HepG2 (cell line): ENCODE data around the gene TPCN2. TPM values are rescaled to one million over a fixed set of nuclear protein-coding genes. Genes with fewer than 3 reads are reported as not detected.

Source experiments
- ARID5B ChIP-seq: IDR thresholded peaks from 2 replicates; pipeline ENCODE4 v1.4.0; 2020; ENCODE audit warnings: mild to moderate bottlenecking, missing genetic modification reagents
- CCAR2 ChIP-seq: fragments of 200-400 bp; formaldehyde crosslinking; optimal IDR thresholded peaks from 2 replicates; pipeline ENCODE3; 2018; ENCODE audit warnings: low read depth, mild to moderate bottlenecking, low read length, moderate library complexity
- EP300 ChIP-seq, 3 experiments: sonication (generic) in 1 of 3; formaldehyde crosslinking in 1 of 3; IDR thresholded peaks; 2 replicates each; pipeline versions ENCODE4 v1.5.1 to v1.6.1; 2011 to 2020; ENCODE audit warnings: low read depth in 2 of 3, low read length in 2 of 3, borderline replicate concordance in 1 of 3, improper control_type of control experiment in 1 of 3, mild to moderate bottlenecking in 1 of 3, missing genetic modification reagents in 1 of 3, moderate library complexity in 1 of 3
- FOXK1 ChIP-seq: sonication (generic); formaldehyde crosslinking; IDR thresholded peaks from 2 replicates; pipeline ENCODE4 v1.4.0; 2020; ENCODE audit warnings: low read depth, missing genetic modification reagents, borderline replicate concordance
- FOXO1 ChIP-seq: sonication (generic); formaldehyde crosslinking; IDR thresholded peaks from 2 replicates; pipeline ENCODE4 v1.4.0; 2020; ENCODE audit warnings: missing genetic modification reagents
- KDM3A ChIP-seq: IDR thresholded peaks from 2 replicates; pipeline ENCODE4 v1.6.1; 2018; ENCODE audit warnings: low read depth, missing compliant biosample characterization
- KLF12 ChIP-seq: sonication (generic); formaldehyde crosslinking; IDR thresholded peaks from 2 replicates; pipeline ENCODE4 v1.4.0; 2020; ENCODE audit warnings: missing genetic modification reagents, borderline replicate concordance
- KLF16 ChIP-seq, 2 experiments: sonication (generic) in 1 of 2; formaldehyde crosslinking in 1 of 2; IDR thresholded peaks; 2 replicates each; pipeline versions ENCODE4 v1.6.1 to v1.8.0; 2016 to 2023; ENCODE audit warnings: missing genetic modification reagents in 2 of 2, missing compliant biosample characterization in 1 of 2
- MAFK ChIP-seq, 2 experiments: IDR thresholded peaks in 1 of 2; conservative IDR thresholded peaks in 1 of 2; 2 replicates each; pipeline ENCODE4 v1.6.1; 2011; ENCODE audit warnings: improper control_type of control experiment in 2 of 2, low read length in 2 of 2
- MEF2D ChIP-seq: sonication (generic); formaldehyde crosslinking; IDR thresholded peaks from 2 replicates; pipeline ENCODE4 v1.5.1; 2020; ENCODE audit warnings: mild to moderate bottlenecking, missing genetic modification reagents
- MXD1 ChIP-seq: sonication (generic); formaldehyde crosslinking; IDR thresholded peaks from 2 replicates; pipeline ENCODE4 v1.4.0; 2020; ENCODE audit warnings: mild to moderate bottlenecking, missing genetic modification reagents
- NFATC3 ChIP-seq: sonication (generic); formaldehyde crosslinking; IDR thresholded peaks from 2 replicates; pipeline ENCODE4 v1.5.1; 2020; ENCODE audit warnings: mild to moderate bottlenecking, missing genetic modification reagents
- SOX6 ChIP-seq, 2 experiments: fragments of 450-650 bp in 1 of 2; sonication (generic) in 1 of 2; formaldehyde crosslinking in 1 of 2; IDR thresholded peaks; 2 replicates each; pipeline versions ENCODE4 v1.4.0 to v1.6.1; 2017 to 2020; ENCODE audit warnings: antibody characterized with exemption in 1 of 2, mild to moderate bottlenecking in 1 of 2, missing genetic modification reagents in 1 of 2
- STAG1 ChIP-seq: sonication (generic); formaldehyde crosslinking; IDR thresholded peaks from 2 replicates; pipeline ENCODE4 v1.4.0; 2020; ENCODE audit warnings: missing genetic modification reagents
- TFDP1 ChIP-seq: IDR thresholded peaks from 2 replicates; pipeline ENCODE4 v1.6.1; 2016; ENCODE audit warnings: missing compliant biosample characterization, missing genetic modification reagents, borderline replicate concordance
- ZC3H13 ChIP-seq: sonication (generic); formaldehyde crosslinking; IDR thresholded peaks from 2 replicates; pipeline ENCODE4 v1.8.1; 2023; ENCODE audit warnings: mild to moderate bottlenecking, missing genetic modification reagents, moderate library complexity
- ZMYM4 ChIP-seq: sonication (generic); formaldehyde crosslinking; IDR thresholded peaks from 2 replicates; pipeline ENCODE4 v1.8.1; 2023; ENCODE audit warnings: mild to moderate bottlenecking, missing genetic modification reagents
- ZNF138 ChIP-seq: sonication (generic); formaldehyde crosslinking; IDR thresholded peaks from 2 replicates; pipeline ENCODE4 v1.5.0; 2020; ENCODE audit warnings: mild to moderate bottlenecking, low read depth, missing genetic modification reagents
- ZNF251 ChIP-seq: sonication (generic); formaldehyde crosslinking; IDR thresholded peaks from 2 replicates; pipeline ENCODE4 v1.9.0; 2021; ENCODE audit warnings: mild to moderate bottlenecking, missing genetic modification reagents
- ZNF331 ChIP-seq: sonication (generic); formaldehyde crosslinking; IDR thresholded peaks from 2 replicates; pipeline ENCODE4 v1.4.0; 2020; ENCODE audit warnings: missing genetic modification reagents
- ZNF772 ChIP-seq: sonication (generic); formaldehyde crosslinking; IDR thresholded peaks from 2 replicates; pipeline ENCODE4 v1.5.0; 2020; ENCODE audit warnings: mild to moderate bottlenecking, missing genetic modification reagents
- ZNF782 ChIP-seq: sonication (generic); formaldehyde crosslinking; IDR thresholded peaks from 2 replicates; pipeline ENCODE4 v1.4.0; 2020; ENCODE audit warnings: missing genetic modification reagents, mild to moderate bottlenecking, borderline replicate concordance
- ZZZ3 ChIP-seq: sonication (generic); formaldehyde crosslinking; IDR thresholded peaks from 2 replicates; pipeline ENCODE4 v1.4.0; 2020; ENCODE audit warnings: missing genetic modification reagents, mild to moderate bottlenecking, borderline replicate concordance
- polyA plus RNA-seq, 8 experiments: library from polyadenylated mRNA; depleted of rRNA in 3 of 8; stranded (reverse) in 7 of 8; unstranded in 1 of 8; fragments of >200 nt; fragmentation: Illumina TruSeq in 4 of 8; extraction: Trizol in 4 of 8; gene quantifications; 2 replicates each; pipeline versions ENCODE4 v1.2.1 to v1.2.3, GENCODE V29; 2011 to 2016; ENCODE audit warnings: low read depth in 4 of 8, missing spikeins in 1 of 8, mixed read lengths in 1 of 8; ENCODE audit not compliant: insufficient read depth in 1 of 8
- total RNA-seq, 5 experiments: library from RNA; depleted of rRNA; stranded (reverse); fragments of >200 nt; fragmentation: Illumina TruSeq; extraction: Trizol; gene quantifications; 2 replicates each; pipeline ENCODE4 v1.2.3, GENCODE V29; 2016; ENCODE audit warnings: low read depth in 1 of 5

Gene TPCN2
- total and polyA plus RNA-seq, 2 of the 13 experiments (the other 11 are each of a cell fraction or from before 2014, with no cell fraction given): 5.6 to 5.9 TPM

GRCh38 chr11:69131644-69132300 lies 83.0 kb downstream of the TPCN2 start (continued):
- TF ChIP-seq KLF16 (CRISPR knock-in tag; IDR thresholded peaks at IDR 0.05): 0 out of 4 replicates have a peak, but pooled peaks of 1 of the 2 experiments have one; percentile 41
- TF ChIP-seq KDM3A: peak; percentile 57; the same call in 1 of the 2 replicates
- TF ChIP-seq FOXO1 (CRISPR knock-in tag): 0 out of 2 replicates have a peak, but pooled peaks have one; percentile 51
- TF ChIP-seq SOX6 (IDR thresholded peaks at IDR 0.05): no peak
- peak; percentile 11; the same call in 1 of the 2 replicates for TF ChIP-seq SOX6 (CRISPR knock-in tag; IDR thresholded peaks at IDR 0.05)
- TF ChIP-seq ZNF331 (CRISPR knock-in tag): peak; percentile 83
- TF ChIP-seq MEF2D (CRISPR knock-in tag): no peak
- no peak for TF ChIP-seq KLF12 (CRISPR knock-in tag)
- no peak for TF ChIP-seq ZNF251
- TF ChIP-seq TFDP1 (CRISPR knock-in tag): no peak
- 0 out of 2 replicates have a peak, but pooled peaks have one; percentile 32 for TF ChIP-seq ZNF772 (CRISPR knock-in tag)
- TF ChIP-seq ZNF138 (CRISPR knock-in tag): no peak
- TF ChIP-seq MAFK (conservative IDR thresholded peaks at IDR 0.05 in 1 of 2, IDR thresholded peaks at IDR 0.05 in 1 of 2; ENCODE audit: low read length in 2 of 2): 0 out of 4 replicates have a peak, but pooled peaks of 1 of the 2 experiments have one; percentile 1
- peak; percentile 25; the same call in 1 of the 2 replicates for TF ChIP-seq FOXK1 (CRISPR knock-in tag)
- peak; percentile 97 for TF ChIP-seq STAG1 (CRISPR knock-in tag)
- TF ChIP-seq ZMYM4 (CRISPR knock-in tag): no peak
- TF ChIP-seq ZZZ3 (CRISPR knock-in tag): no peak
- TF ChIP-seq NFATC3 (CRISPR knock-in tag): no peak
- TF ChIP-seq ARID5B: 0 out of 2 replicates have a peak, but pooled peaks have one; percentile 38
- no peak for TF ChIP-seq CCAR2
- TF ChIP-seq MXD1 (CRISPR knock-in tag): no peak
- no peak for TF ChIP-seq ZC3H13 (CRISPR knock-in tag)
- peak in 1 of 2 experiments; percentile 24; a peak in 1 of 4 replicates for TF ChIP-seq EP300 (IDR thresholded peaks at IDR 0.05; ENCODE audit: low read depth in 2 of 2, low read length in 2 of 2)
- no peak for TF ChIP-seq EP300 (CRISPR knock-in tag; IDR thresholded peaks at IDR 0.05; ENCODE audit: borderline replicate concordance)
- TF ChIP-seq ZNF782: no peak
